ENCODE results near the gene CSGALNACT2. TPM values are rescaled to one million over a fixed set of nuclear protein-coding genes. Genes with fewer than 3 reads are reported as not detected.

Gene CSGALNACT2
- total and polyA plus RNA-seq, 2 experiments from 2014 or later: 7.7 to 13.9 TPM

DNA sequence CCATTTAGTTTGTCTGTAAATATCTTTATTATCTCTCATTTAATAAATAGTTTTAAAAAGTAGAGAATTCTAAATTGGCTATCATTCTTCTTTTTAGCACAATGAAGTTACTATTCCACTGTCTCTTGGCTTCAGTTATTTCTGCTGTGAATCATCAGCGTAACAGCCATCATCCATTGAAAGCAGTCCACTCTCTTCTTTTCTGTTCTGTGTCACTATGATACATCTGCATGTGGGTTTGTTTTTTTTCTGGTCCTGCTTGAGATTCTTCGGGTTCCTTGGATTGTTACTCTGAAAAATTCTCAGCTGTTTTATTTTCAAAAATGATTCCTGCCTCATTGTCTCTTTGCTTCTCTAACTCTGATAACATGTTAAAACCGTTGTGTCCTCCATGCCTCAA lies 52.5 kb downstream of the CSGALNACT2 start:
- Histone ChIP-seq H3K27ac (no peak overlapping the region), H3K27me3 (no peaks in the 10 kb centered on the region), H4K20me1 (ENCODE audit: insufficient read depth, poor library complexity, severe bottlenecking) (no peaks in the 10 kb centered on the region), H3K4me1 (ENCODE audit: insufficient read depth) (no peaks in the 10 kb centered on the region), H3K9me2 (replicated peaks; ENCODE audit: insufficient read depth) (no peaks in the 10 kb centered on the region), H3K9me3 (ENCODE audit: low read depth) (no peaks in the 10 kb centered on the region), H3K4me3 (no peak overlapping the region), H3K4me2 (no peak overlapping the region), H3K36me3 (replicated peaks; ENCODE audit: insufficient read depth, low read depth) (no peaks in the 10 kb centered on the region), H2AFZ (no peak overlapping the region), H3K79me2 (no peaks in the 10 kb centered on the region)
- WGBS (ENCODE audit: low lambda C conversion rate, missing lambda C conversion rate): over 99% methylated on average over 3 of the region's 3 CpGs
- no peak for DNase-seq (ENCODE audit: low spot score)
- no peak for TF ChIP-seq EZH2 (IDR thresholded peaks at IDR 0.05; ENCODE audit: borderline replicate concordance)
- no peak for TF ChIP-seq EZH2phosphoT487 (IDR thresholded peaks at IDR 0.05; ENCODE audit: low read depth, severe bottlenecking, unreplicated experiment)
- TF ChIP-seq, protein P1, sequence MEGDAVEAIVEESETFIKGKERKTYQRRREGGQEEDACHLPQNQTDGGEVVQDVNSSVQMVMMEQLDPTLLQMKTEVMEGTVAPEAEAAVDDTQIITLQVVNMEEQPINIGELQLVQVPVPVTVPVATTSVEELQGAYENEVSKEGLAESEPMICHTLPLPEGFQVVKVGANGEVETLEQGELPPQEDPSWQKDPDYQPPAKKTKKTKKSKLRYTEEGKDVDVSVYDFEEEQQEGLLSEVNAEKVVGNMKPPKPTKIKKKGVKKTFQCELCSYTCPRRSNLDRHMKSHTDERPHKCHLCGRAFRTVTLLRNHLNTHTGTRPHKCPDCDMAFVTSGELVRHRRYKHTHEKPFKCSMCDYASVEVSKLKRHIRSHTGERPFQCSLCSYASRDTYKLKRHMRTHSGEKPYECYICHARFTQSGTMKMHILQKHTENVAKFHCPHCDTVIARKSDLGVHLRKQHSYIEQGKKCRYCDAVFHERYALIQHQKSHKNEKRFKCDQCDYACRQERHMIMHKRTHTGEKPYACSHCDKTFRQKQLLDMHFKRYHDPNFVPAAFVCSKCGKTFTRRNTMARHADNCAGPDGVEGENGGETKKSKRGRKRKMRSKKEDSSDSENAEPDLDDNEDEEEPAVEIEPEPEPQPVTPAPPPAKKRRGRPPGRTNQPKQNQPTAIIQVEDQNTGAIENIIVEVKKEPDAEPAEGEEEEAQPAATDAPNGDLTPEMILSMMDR (IDR thresholded peaks at IDR 0.05; ENCODE audit: poor library complexity): no peak

DNA sequence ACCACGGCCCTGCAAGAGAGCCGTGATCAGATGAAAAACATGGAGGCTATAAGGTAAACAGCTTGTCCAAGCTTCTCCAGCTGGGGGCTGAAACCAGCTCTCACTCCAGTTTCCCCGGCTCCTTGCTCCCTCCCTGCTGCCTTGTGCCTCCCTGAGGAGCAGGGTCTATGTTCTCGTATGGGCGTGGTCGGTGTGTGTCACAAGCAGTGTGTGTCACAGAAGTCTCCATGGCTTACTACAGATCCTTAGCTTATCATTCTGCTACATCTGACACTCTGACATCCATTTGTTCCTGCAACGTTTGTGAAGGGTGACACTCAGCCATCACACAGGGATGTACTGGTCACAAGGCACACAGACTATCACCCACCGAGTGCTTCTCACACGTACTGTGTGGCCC lies 54.6 kb downstream of the CSGALNACT2 start:
- H4K20me1 ChIP-seq (ENCODE audit: insufficient read depth, poor library complexity, severe bottlenecking): no peaks in the 10 kb centered on the region
- no peaks in the 10 kb centered on the region for H3K27me3 ChIP-seq
- H3K36me3 ChIP-seq (replicated peaks; ENCODE audit: insufficient read depth, low read depth): no peaks in the 10 kb centered on the region
- no peak for DNase-seq (ENCODE audit: low spot score)
- no peaks in the 10 kb centered on the region for H3K9me3 ChIP-seq (ENCODE audit: low read depth)
- TF ChIP-seq, protein P1 (IDR thresholded peaks at IDR 0.05; ENCODE audit: poor library complexity): no peak
- TF ChIP-seq EZH2phosphoT487 (IDR thresholded peaks at IDR 0.05; ENCODE audit: low read depth, severe bottlenecking, unreplicated experiment) (no peak), EZH2 (IDR thresholded peaks at IDR 0.05; ENCODE audit: borderline replicate concordance) (no peak)
- no peak overlapping the region for H3K4me2 ChIP-seq
- H2AFZ ChIP-seq: no peak overlapping the region
- H3K4me3 ChIP-seq: no peak overlapping the region
- no peaks in the 10 kb centered on the region for H3K9me2 ChIP-seq (replicated peaks; ENCODE audit: insufficient read depth)
- H3K79me2 ChIP-seq: no peaks in the 10 kb centered on the region
- 80% methylated on average over 9 of the region's 9 CpGs for WGBS (ENCODE audit: low lambda C conversion rate, missing lambda C conversion rate)
- no peak overlapping the region for H3K27ac ChIP-seq
- H3K4me1 ChIP-seq (ENCODE audit: insufficient read depth): no peaks in the 10 kb centered on the region

DNA sequence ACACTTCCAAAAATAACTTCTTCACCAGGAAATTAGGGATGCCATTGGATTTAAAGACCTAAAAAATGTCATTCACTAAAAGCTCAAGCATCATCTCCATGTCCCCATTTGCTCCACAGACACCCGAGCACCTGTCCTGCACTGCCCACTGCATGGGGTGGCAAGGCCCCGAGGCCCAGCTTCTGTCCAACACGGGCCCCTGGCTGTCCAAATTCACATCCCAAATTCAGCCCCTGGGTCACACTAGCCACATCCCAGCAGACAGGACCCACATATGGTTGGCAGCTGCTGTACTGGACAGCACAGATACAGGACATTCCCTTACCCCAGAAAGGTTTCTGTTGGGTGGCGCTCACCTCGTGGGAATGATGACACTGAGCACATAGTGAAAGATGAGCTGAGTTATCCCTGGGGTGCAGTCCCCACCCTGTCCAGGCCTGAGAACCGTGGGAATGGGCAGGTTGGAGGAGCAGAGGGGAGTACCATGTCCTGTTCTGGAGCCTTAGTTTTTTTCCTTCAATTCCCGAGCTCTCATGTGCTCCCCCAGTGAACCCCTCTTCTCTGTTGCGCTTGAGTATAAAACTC lies 55.3 kb downstream of the CSGALNACT2 start:
- no peaks in the 10 kb centered on the region for H3K27me3 ChIP-seq
- H3K36me3 ChIP-seq (replicated peaks; ENCODE audit: insufficient read depth, low read depth): no peaks in the 10 kb centered on the region
- no peaks in the 10 kb centered on the region for H3K9me2 ChIP-seq (replicated peaks; ENCODE audit: insufficient read depth)
- H3K9me3 ChIP-seq (ENCODE audit: low read depth): no peaks in the 10 kb centered on the region
- WGBS (ENCODE audit: low lambda C conversion rate, missing lambda C conversion rate): 87% methylated on average over 8 of the region's 8 CpGs
- H3K4me1 ChIP-seq (ENCODE audit: insufficient read depth): no peaks in the 10 kb centered on the region
- TF ChIP-seq EZH2phosphoT487 (IDR thresholded peaks at IDR 0.05; ENCODE audit: low read depth, severe bottlenecking, unreplicated experiment) (no peak), EZH2 (IDR thresholded peaks at IDR 0.05; ENCODE audit: borderline replicate concordance) (no peak)
- TF ChIP-seq, protein P1 (IDR thresholded peaks at IDR 0.05; ENCODE audit: poor library complexity): no peak
- H2AFZ ChIP-seq: no peak overlapping the region
- no peak overlapping the region for H3K4me3 ChIP-seq
- H3K79me2 ChIP-seq: no peaks in the 10 kb centered on the region
- no peak overlapping the region for H3K4me2 ChIP-seq
- H3K27ac ChIP-seq: no peak overlapping the region
- no peak for DNase-seq (ENCODE audit: low spot score)
- H4K20me1 ChIP-seq (ENCODE audit: insufficient read depth, poor library complexity, severe bottlenecking): no peaks in the 10 kb centered on the region
